ENCODE results near the gene MTRF1L.

DNA sequence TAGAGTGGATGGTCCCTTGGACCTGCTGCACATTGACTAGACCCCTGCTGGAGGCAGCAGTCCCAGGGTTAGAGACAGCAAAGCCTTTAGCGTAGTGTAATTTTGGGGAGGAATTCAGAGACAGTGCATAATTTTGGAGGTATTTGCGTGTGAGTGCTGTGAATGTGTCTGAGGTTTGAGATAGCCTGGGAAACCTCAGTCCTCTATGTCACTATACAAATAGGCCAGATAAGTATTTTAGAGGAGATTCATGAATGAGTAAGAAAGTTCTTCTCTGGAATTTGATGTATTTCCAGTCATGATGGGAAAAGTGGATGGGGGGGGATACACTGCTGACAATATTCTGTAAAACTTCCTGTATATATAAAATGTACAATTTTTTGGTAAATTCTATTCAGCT lies 25.8 kb upstream of the MTRF1L start:
- TF ChIP-seq, protein P1, sequence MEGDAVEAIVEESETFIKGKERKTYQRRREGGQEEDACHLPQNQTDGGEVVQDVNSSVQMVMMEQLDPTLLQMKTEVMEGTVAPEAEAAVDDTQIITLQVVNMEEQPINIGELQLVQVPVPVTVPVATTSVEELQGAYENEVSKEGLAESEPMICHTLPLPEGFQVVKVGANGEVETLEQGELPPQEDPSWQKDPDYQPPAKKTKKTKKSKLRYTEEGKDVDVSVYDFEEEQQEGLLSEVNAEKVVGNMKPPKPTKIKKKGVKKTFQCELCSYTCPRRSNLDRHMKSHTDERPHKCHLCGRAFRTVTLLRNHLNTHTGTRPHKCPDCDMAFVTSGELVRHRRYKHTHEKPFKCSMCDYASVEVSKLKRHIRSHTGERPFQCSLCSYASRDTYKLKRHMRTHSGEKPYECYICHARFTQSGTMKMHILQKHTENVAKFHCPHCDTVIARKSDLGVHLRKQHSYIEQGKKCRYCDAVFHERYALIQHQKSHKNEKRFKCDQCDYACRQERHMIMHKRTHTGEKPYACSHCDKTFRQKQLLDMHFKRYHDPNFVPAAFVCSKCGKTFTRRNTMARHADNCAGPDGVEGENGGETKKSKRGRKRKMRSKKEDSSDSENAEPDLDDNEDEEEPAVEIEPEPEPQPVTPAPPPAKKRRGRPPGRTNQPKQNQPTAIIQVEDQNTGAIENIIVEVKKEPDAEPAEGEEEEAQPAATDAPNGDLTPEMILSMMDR (IDR thresholded peaks at IDR 0.05), result no peak
- TF ChIP-seq POLR2AphosphoS5 (IDR thresholded peaks at IDR 0.05; ENCODE audit: insufficient read depth in 1 of 2, low read depth in 1 of 2) (no peak), POLR2A (IDR thresholded peaks at IDR 0.05) (no peak)
